HTR-8/SVneo (cell line): ENCODE measurements around the gene HEY2.
"Not testable (repeated sequence)": the region's sequence is repeated elsewhere in the genome, so short reads cannot be mapped to it uniquely, and the experiment has no call there.

ENCODE experiments used
- DNase-seq: peaks from one replicate; pipeline ENCODE4 v3.0.0; 2011; ENCODE audit warnings: low spot score, mixed read lengths; ENCODE audit not compliant: insufficient read length
- FAIRE-seq: peaks from 2 replicates; lab custom pipeline; 2011; peaks lifted over from hg19 to GRCh38; lab: Jason Lieb, UNC

The HEY2 gene

GRCh38 chr6:125792680-125793079, 43.2 kb downstream of the HEY2 start:
- FAIRE-seq: no peak
- DNase-seq: no peak

- no peak for DNase-seq
- no peak for FAIRE-seq
These were observed 43.8 kb downstream of the HEY2 start for GRCh38 chr6:125793280-125793679.

GRCh38 chr6:125793863-125794262, 44.4 kb downstream of the HEY2 start:
- DNase-seq (no peak), FAIRE-seq (no peak)

- FAIRE-seq (no peak), DNase-seq (no peak)
These were observed 45.1 kb downstream of the HEY2 start for GRCh38 chr6:125794342-125795137.

GRCh38 chr6:125795301-125795700, 45.9 kb downstream of the HEY2 start:
- no peak for FAIRE-seq
- no peak for DNase-seq

- FAIRE-seq (no peak), DNase-seq (no peak)
These were observed 47.9 kb downstream of the HEY2 start for GRCh38 chr6:125797120-125797885.

- DNase-seq (no peak), FAIRE-seq (no peak)
These were observed 48.5 kb downstream of the HEY2 start for GRCh38 chr6:125797886-125798444.

- DNase-seq: no peak
- no peak for FAIRE-seq
These were observed 49.5 kb downstream of the HEY2 start for GRCh38 chr6:125798734-125799508.

- DNase-seq: no peak
- no peak for FAIRE-seq
These were observed 53.0 kb downstream of the HEY2 start for GRCh38 chr6:125802383-125802782.

- no peak for FAIRE-seq
These were observed 53.5 kb downstream of the HEY2 start for GRCh38 chr6:125802943-125803377.

GRCh38 chr6:125804264-125804663, 54.8 kb downstream of the HEY2 start:
- FAIRE-seq: no peak

More at GRCh38 chr6:125802943-125803377, 53.5 kb downstream of the HEY2 start:
- no peak for DNase-seq

GRCh38 chr6:125804866-125805425, 55.5 kb downstream of the HEY2 start:
- DNase-seq, FAIRE-seq: not testable (repeated sequence)

More at GRCh38 chr6:125804264-125804663, 54.8 kb downstream of the HEY2 start:
- no peak for DNase-seq

- FAIRE-seq: no peak
- DNase-seq: no peak
These were observed 57.4 kb downstream of the HEY2 start for GRCh38 chr6:125806813-125807212.

GRCh38 chr6:125807293-125807692, 57.9 kb downstream of the HEY2 start:
- no peak for FAIRE-seq
- no peak for DNase-seq

GRCh38 chr6:125808060-125808459, 58.6 kb downstream of the HEY2 start:
- DNase-seq (no peak), FAIRE-seq (no peak)

GRCh38 chr6:125808591-125808990, 59.2 kb downstream of the HEY2 start:
- DNase-seq (no peak), FAIRE-seq (no peak)

GRCh38 chr6:125809570-125810170, 60.2 kb downstream of the HEY2 start:
- FAIRE-seq: no peak
- no peak for DNase-seq

GRCh38 chr6:125810445-125810844, 61.0 kb downstream of the HEY2 start:
- no peak for FAIRE-seq
- DNase-seq: no peak
